PC-3 (cell line): Measurements from ENCODE around the gene ACSL6.

ENCODE experiments used
- CTCF ChIP-seq: fragments of 300-600 bp; sonication (generic); conservative IDR thresholded peaks from 2 replicates; pipeline ENCODE4 v1.5.1; 2017; ENCODE audit warnings: antibody characterized with exemption, low read depth, mild to moderate bottlenecking, low read length
- EZH2 ChIP-seq: fragments of 300-600 bp; sonication (generic); IDR thresholded peaks from one replicate; pipeline ENCODE4 v1.6.1; 2017; ENCODE audit warnings: antibody characterized with exemption, mild to moderate bottlenecking, low read length; ENCODE audit not compliant: unreplicated experiment
- EZH2phosphoT487 ChIP-seq: fragments of 300-600 bp; sonication (generic); IDR thresholded peaks from 2 replicates; pipeline ENCODE4 v1.6.1; 2018; ENCODE audit warnings: mild to moderate bottlenecking, antibody characterized with exemption, low read length, borderline replicate concordance

GRCh38 chr5:132052520-132052919, 41.1 kb upstream of the ACSL6 start:
- no peak for TF ChIP-seq CTCF
- TF ChIP-seq EZH2phosphoT487 = no peak
- no peak for TF ChIP-seq EZH2
